SU-DHL-6 (cell line): ENCODE measurements around the gene CFP.

Experiments used
- EZH2phosphoT487 ChIP-seq: fragments of 200-600 bp; sonication (generic), shearing (Covaris generic); conservative IDR thresholded peaks from 2 replicates; pipeline ENCODE4 v1.6.1; 2018; ENCODE audit warnings: mild to moderate bottlenecking, antibody characterized with exemption, low read length, moderate library complexity, mixed read lengths
- TF ChIP-seq, protein P1 (sequence below): fragments of 200-600 bp; sonication (generic); IDR thresholded peaks from one replicate; pipeline ENCODE4 v1.5.1; 2017; ENCODE audit warnings: antibody characterized with exemption, mild to moderate bottlenecking, low read length, moderate library complexity; ENCODE audit not compliant: insufficient read depth, poor library complexity, severe bottlenecking

GRCh38 chrX:47611926-47612325 is 17.8 kb downstream of the CFP start:
- TF ChIP-seq, protein P1, sequence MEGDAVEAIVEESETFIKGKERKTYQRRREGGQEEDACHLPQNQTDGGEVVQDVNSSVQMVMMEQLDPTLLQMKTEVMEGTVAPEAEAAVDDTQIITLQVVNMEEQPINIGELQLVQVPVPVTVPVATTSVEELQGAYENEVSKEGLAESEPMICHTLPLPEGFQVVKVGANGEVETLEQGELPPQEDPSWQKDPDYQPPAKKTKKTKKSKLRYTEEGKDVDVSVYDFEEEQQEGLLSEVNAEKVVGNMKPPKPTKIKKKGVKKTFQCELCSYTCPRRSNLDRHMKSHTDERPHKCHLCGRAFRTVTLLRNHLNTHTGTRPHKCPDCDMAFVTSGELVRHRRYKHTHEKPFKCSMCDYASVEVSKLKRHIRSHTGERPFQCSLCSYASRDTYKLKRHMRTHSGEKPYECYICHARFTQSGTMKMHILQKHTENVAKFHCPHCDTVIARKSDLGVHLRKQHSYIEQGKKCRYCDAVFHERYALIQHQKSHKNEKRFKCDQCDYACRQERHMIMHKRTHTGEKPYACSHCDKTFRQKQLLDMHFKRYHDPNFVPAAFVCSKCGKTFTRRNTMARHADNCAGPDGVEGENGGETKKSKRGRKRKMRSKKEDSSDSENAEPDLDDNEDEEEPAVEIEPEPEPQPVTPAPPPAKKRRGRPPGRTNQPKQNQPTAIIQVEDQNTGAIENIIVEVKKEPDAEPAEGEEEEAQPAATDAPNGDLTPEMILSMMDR, result no peak
- no peak for TF ChIP-seq EZH2phosphoT487
